KMS-11 (cell line): ENCODE results near the gene SYT7.

Experiments used
- H2AFZ ChIP-seq: fragments of 200-600 bp; sonication (generic); 2 replicates; pipeline ENCODE4 v1.6.1; 2016; ENCODE audit warnings: antibody characterized with exemption, mixed run types, low read depth
- H3K27ac ChIP-seq: fragments of 200-600 bp; sonication (generic); 2 replicates; pipeline ENCODE4 v1.6.1; 2016; ENCODE audit warnings: mild to moderate bottlenecking, mixed run types
- H3K27me3 ChIP-seq: fragments of 200-600 bp; sonication (generic); 2 replicates; pipeline ENCODE4 v1.6.1; 2017; ENCODE audit warnings: mild to moderate bottlenecking, low read depth, mixed run types, moderate library complexity; ENCODE audit not compliant: insufficient read depth
- H3K36me3 ChIP-seq: fragments of 200-600 bp; sonication (generic); 2 replicates; pipeline ENCODE4 v1.6.1; 2017; ENCODE audit warnings: mild to moderate bottlenecking, mixed run types; ENCODE audit not compliant: insufficient read depth
- H3K4me1 ChIP-seq: fragments of 200-600 bp; sonication (generic); 2 replicates; pipeline ENCODE4 v1.6.1; 2016; ENCODE audit warnings: mild to moderate bottlenecking, low read depth, mixed run types; ENCODE audit not compliant: poor library complexity, severe bottlenecking
- H3K4me2 ChIP-seq: fragments of 200-600 bp; sonication (generic); 2 replicates; pipeline ENCODE4 v1.7.0; 2016; ENCODE audit warnings: mild to moderate bottlenecking, mixed run types
- H3K4me3 ChIP-seq: fragments of 200-600 bp; sonication (generic); IDR thresholded peaks from 2 replicates; pipeline ENCODE4 v1.6.1; 2017; ENCODE audit warnings: low read depth, low read length, mixed read lengths; ENCODE audit not compliant: insufficient read depth
- H3K79me2 ChIP-seq: fragments of 200-600 bp; sonication (generic); 2 replicates; pipeline ENCODE4 v1.6.1; 2016; ENCODE audit warnings: low read depth, mixed run types; ENCODE audit not compliant: insufficient read depth
- H3K9ac ChIP-seq: fragments of 200-600 bp; sonication (generic); 2 replicates; pipeline ENCODE4 v1.6.1; 2016; ENCODE audit warnings: mild to moderate bottlenecking, mixed run types
- H4K20me1 ChIP-seq: fragments of 200-600 bp; sonication (generic); 2 replicates; pipeline ENCODE4 v1.6.1; 2016; ENCODE audit warnings: mild to moderate bottlenecking, mixed run types; ENCODE audit not compliant: insufficient read depth
- CTCF ChIP-seq: fragments of 200-600 bp; sonication (generic); conservative IDR thresholded peaks from 2 replicates; pipeline ENCODE4 v1.6.1; 2017; ENCODE audit warnings: low read depth, mild to moderate bottlenecking, antibody characterized with exemption, low read length, moderate library complexity, mixed read lengths

Gene SYT7

DNA sequence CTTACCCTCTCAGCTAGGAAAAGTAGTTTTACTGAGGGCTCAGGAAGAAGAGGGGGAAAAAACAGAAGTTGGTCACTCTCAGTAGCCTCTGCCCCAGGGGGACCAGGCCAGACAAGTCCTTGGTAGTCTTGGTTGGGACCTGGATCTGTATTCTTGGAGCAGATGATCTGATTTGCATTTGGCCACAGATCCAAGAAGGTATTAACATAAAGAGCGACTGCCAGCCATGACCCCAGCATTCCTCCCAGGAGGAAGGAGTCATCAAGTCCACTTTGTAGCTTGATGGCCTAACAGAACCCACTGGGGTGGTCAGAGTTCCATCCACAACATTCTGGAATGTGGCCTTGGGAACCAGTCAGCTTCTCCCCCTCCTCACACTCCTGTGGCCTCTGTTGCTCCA lies 78.4 kb downstream of the SYT7 start:
- no peak overlapping the region for H3K9ac ChIP-seq
- H3K36me3 ChIP-seq, result no peaks in the 10 kb centered on the region
- H4K20me1 ChIP-seq, result no peaks in the 10 kb centered on the region
- peaks cover 8% of the 10 kb centered on the region for H3K4me1 ChIP-seq
- H3K4me2 ChIP-seq, result no peak overlapping the region
- no peaks in the 10 kb centered on the region for H3K79me2 ChIP-seq
- no peak overlapping the region for H3K27ac ChIP-seq
- H3K4me3 ChIP-seq, result no peak overlapping the region
- H3K27me3 ChIP-seq, result peaks cover 30% of the 10 kb centered on the region; the same call in 1 of the 2 replicates
- no peak overlapping the region for H2AFZ ChIP-seq
- TF ChIP-seq CTCF, result no peak

GRCh38 chr11:61499816-61500491 lies 80.9 kb downstream of the SYT7 start:
- Histone ChIP-seq H3K27ac (no peak overlapping the region), H3K4me2 (no peak overlapping the region), H3K27me3 (peaks cover 8% of the 10 kb centered on the region; the same call in 1 of the 2 replicates), H3K36me3 (no peaks in the 10 kb centered on the region), H2AFZ (no peak overlapping the region), H3K79me2 (no peaks in the 10 kb centered on the region), H3K4me1 (peaks cover 8% of the 10 kb centered on the region), H4K20me1 (no peaks in the 10 kb centered on the region), H3K9ac (no peak overlapping the region), H3K4me3 (no peak overlapping the region)
- no peak for TF ChIP-seq CTCF

GRCh38 chr11:61498767-61499341 lies 82.0 kb downstream of the SYT7 start:
- H3K9ac ChIP-seq, result no peak overlapping the region
- H2AFZ ChIP-seq, result peak overlapping the region; percentile 41; the same call in 1 of the 2 replicates
- TF ChIP-seq CTCF, result no peak

DNA sequence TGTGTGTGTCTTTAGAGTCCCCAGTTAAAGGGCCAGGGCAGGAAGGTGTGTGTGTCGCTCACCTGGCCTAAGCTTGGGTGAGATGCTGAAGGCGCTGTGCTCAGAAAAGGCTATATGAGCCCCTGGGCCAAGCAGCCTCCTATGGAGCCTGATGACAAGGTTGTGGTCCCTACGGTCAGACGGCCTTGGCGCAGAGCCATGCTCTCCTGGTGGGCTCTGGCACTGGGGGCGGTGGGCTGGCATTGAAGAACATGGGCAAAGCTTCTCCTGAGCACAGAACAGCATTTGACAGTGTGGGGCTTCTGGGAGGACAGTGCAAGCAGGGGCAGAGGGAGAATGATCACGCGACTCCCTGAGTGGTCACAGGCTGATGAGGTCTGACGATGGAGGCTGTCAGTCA lies 83.0 kb downstream of the SYT7 start:
- Histone ChIP-seq H3K27ac (no peak overlapping the region), H4K20me1 (no peaks in the 10 kb centered on the region), H3K9ac (no peak overlapping the region), H2AFZ (no peak overlapping the region), H3K36me3 (no peaks in the 10 kb centered on the region), H3K79me2 (no peaks in the 10 kb centered on the region), H3K4me3 (no peak overlapping the region), H3K4me2 (no peak overlapping the region), H3K4me1 (no peaks in the 10 kb centered on the region), H3K27me3 (0 out of 2 replicates have a peak, but pooled peaks cover 3% of the 10 kb centered on the region)
- no peak for TF ChIP-seq CTCF

More at GRCh38 chr11:61498767-61499341, 82.0 kb downstream of the SYT7 start:
- H3K36me3 ChIP-seq, result no peaks in the 10 kb centered on the region
- no peak overlapping the region for H3K4me2 ChIP-seq
- H3K4me3 ChIP-seq, result no peak overlapping the region
- H3K4me1 ChIP-seq, result peaks cover 7% of the 10 kb centered on the region
- H3K27ac ChIP-seq, result no peak overlapping the region
- H3K79me2 ChIP-seq, result no peaks in the 10 kb centered on the region
- no peaks in the 10 kb centered on the region for H4K20me1 ChIP-seq
- peaks cover 5% of the 10 kb centered on the region; the same call in 1 of the 2 replicates for H3K27me3 ChIP-seq
